Choroid plexus epithelial cell (primary cell): Measurements from ENCODE around the gene TNFRSF4.

ENCODE experiments used
- DNase-seq: peaks from one replicate; pipeline ENCODE4 v3.0.0-alpha.2; 2010; ENCODE audit warnings: low read depth
- H3K4me3 ChIP-seq: 2 replicates; pipeline ENCODE4 v1.5.1; 2011; ENCODE audit warnings: low read depth, mild to moderate bottlenecking, control low read depth, low read length, moderate library complexity
- TF ChIP-seq, protein P1 (sequence below): conservative IDR thresholded peaks from 2 replicates; pipeline ENCODE4 v1.5.1; 2011; ENCODE audit warnings: low read depth, mild to moderate bottlenecking, control low read depth, inconsistent platforms, low read length, moderate library complexity

Gene TNFRSF4

DNA sequence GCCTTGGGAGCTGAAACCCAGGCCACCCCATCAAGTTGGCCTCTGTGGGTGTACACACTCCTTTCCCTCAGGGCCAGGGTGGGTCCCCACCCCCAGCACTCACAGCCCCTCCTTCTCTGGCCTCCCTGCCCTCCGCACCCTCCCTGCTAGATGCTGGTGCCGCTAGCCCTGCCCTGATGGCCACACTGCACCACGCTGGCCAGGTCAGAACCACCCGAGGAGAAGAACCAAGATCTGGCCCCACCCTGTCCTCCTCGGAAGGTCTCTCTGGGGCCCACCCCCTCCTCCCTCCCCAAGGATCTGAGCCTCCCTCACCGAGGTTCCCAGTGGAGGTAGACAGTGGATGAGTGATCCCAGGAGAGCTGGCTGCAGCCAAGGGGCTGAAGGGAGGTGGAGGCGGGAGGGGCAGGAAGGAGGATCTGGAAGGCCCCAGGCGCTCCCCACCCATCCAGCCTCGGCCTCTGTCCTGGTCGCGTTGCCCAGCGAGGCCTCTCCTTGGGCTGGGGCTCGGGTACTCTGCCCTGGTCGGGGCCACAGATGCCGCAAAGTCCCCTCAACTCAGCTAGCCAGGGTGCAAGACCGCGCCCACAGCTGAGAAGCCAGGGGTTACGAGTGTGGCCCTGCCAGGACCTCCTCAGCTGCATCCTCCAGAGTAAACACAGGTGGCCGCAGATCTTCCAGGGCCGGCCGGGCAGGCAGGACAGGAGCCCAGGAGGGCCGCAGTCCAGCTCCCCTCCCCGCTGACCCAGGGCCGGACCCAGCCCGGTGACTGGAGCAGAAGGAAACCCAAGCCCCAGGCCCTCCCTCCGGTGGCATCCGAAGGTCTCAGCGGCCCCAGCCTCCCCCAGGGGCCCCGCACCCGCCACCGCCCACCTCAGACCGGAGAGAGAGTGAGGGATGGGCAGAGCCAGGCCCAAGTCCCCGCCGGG, 23.3 kb upstream of the TNFRSF4 start:
- H3K4me3 ChIP-seq, result no peak overlapping the region
- DNase-seq, result no peak
- TF ChIP-seq, protein P1, sequence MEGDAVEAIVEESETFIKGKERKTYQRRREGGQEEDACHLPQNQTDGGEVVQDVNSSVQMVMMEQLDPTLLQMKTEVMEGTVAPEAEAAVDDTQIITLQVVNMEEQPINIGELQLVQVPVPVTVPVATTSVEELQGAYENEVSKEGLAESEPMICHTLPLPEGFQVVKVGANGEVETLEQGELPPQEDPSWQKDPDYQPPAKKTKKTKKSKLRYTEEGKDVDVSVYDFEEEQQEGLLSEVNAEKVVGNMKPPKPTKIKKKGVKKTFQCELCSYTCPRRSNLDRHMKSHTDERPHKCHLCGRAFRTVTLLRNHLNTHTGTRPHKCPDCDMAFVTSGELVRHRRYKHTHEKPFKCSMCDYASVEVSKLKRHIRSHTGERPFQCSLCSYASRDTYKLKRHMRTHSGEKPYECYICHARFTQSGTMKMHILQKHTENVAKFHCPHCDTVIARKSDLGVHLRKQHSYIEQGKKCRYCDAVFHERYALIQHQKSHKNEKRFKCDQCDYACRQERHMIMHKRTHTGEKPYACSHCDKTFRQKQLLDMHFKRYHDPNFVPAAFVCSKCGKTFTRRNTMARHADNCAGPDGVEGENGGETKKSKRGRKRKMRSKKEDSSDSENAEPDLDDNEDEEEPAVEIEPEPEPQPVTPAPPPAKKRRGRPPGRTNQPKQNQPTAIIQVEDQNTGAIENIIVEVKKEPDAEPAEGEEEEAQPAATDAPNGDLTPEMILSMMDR, result no peak

DNA sequence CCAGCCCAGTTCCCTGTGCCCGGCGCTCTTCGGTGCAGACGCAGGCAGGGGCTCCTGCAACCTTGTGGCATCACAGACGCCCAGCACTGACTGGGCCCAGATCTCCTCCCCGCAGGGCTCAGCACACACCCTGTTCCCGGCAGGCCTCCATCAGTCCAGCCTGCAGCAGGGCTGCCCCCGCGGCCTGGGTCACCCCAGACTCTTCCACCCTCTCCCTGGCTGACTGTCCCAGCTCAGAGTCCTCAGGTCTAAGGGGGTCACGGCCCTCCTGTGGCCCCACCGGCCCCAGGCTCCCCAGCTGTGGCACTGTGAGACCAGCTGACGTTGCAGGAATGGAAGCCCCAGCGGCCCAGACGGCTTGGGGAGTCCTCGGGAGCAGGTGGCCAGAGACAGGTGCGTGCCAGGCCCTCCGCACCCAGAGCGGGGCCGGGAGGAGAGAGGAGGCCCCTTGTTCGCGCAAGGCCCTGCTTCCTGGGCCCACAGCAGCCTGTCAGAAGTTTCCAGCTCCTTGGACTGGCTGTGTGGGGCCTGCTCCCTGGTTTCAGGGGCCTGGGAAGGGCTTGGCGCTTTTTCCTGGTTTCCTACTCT, 22.3 kb upstream of the TNFRSF4 start:
- TF ChIP-seq, protein P1, result no peak
- H3K4me3 ChIP-seq, result no peak overlapping the region
- no peak for DNase-seq

DNA sequence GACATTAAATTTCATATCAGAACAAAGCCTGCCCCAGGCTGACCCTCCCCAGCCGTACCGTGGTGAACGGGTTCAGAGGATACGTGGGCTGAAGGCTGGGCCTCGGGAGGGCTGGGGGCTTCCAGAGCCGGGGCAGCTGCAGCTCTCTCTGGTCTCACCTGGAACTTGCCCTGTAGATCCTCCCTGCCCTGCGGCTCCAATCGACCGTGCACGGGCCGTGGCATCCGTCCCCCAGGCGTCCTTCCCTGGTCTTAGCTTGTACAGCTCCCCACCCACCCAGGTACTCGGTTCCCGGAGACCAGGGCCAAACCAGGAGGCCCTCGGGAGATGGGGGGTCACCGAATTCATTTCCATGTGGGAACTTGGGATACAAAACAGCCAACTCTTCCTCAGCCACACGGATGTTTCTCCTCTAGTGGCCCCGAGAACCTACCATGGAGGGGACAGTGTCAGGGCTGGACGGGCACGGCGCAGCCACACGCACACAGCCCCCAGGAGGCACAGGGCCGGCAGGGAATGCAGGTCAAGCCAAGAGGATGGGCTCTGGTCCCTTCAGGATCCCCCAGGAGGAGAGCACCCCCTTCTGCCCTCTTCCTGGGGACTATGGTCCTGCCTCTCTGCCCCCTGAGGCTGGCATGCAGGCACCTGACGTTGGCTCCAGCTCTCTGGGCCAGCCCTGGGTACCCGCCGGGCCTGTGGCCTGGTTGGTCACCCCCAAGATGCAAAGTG, 21.2 kb upstream of the TNFRSF4 start:
- TF ChIP-seq, protein P1, result no peak

DNA sequence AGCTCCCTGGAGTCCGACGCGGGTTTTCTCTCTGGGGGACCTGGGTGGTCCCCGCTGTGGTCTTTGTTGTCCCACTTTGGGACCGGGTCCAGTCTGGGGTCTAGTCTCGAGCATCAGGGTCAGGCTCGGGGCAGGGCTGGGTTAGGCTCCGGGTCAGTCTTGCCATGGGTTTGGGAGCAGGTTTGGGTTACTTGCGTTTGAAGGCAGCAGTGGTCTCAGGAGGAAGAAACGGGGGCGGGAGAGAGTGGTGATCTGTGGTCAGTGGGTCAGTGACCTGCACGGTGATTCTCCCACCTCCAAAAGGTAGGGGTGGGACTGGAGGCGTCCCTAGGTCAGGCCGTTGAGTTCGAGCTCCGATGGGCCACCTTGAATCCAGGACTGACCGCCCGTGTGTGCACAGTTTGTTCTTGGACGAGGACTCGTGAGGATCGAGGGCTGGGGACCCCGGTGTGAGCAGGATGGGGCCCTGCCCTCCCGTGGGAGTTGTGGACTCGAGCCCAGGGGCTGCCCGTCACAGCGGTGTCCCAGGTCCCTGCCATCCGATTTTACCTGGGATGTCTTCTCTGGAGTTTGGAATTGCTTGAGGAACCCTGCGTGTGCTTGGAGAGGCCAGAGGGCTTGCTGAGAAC, 20.3 kb upstream of the TNFRSF4 start:
- no peak overlapping the region for H3K4me3 ChIP-seq
- TF ChIP-seq, protein P1, result no peak
- no peak for DNase-seq

More for the DNA sequence above, 21.2 kb upstream of the TNFRSF4 start:
- no peak for DNase-seq
- H3K4me3 ChIP-seq, result no peak overlapping the region

DNA sequence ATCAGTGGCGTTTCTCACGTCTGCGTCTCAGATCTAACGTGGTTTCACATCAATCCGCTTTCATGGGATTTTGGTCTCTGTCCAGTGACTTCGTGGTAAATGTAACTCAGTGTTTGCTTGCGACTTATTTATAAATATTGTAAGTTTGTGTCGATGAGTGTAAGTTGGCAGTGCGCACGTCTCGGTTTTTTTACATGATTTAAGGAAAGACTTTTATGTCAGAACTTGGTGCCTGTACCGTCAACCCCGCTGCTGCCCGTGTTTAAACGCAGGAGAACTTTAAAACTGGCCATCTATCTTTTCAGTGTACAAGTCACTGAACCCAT, 19.6 kb upstream of the TNFRSF4 start:
- TF ChIP-seq, protein P1, result no peak
- DNase-seq, result no peak
- H3K4me3 ChIP-seq, result no peak overlapping the region

DNA sequence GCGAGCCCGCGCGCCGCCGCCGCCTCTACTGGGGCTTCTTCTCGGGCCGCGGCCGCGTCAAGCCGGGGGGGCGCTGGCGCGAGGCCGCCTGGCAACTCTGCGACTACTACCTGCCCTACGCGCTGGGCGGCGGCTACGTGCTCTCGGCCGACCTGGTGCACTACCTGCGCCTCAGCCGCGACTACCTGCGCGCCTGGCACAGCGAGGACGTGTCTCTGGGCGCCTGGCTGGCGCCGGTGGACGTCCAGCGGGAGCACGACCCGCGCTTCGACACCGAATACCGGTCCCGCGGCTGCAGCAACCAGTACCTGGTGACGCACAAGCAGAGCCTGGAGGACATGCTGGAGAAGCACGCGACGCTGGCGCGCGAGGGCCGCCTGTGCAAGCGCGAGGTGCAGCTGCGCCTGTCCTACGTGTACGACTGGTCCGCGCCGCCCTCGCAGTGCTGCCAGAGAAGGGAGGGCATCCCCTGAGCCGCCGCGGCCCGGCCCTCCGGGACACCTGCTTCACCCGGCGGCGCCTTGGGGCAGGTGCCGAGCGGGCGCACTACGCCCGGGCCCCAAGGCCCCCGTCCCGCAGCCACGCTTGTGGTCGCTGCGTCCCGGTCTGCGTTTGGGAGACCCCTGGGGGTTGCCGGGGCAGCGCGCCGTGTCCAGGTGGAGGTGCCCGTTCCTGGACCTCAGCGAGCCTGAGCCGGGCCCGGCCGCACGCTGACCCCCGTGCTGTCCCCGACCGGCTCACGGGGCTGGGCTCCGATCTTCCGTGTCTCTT, 19.0 kb upstream of the TNFRSF4 start:
- no peak for DNase-seq
- H3K4me3 ChIP-seq, result peak overlapping the region; percentile 17
- TF ChIP-seq, protein P1, result no peak
